ENCODE data around the gene DIP2B.

DNA sequence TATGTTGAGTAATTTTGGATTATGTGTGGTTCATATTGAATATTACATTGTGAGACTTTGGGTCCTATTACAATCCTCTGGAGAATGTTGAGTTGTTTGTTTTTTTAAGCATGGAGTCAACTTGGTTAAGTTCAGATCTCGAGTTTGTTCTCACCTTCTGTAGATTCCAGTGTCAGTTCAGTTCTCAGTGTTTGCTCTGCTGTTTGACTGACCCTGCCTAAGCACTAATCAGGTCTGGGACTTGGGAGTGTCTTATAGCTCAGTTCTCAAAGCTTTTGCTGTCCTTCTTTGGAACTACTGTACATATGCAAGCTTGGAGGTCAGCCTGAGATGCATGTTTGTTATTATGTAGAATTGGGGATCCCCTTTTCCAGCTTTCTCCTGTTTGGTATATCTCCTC is 63.1 kb downstream of the DIP2B start:
- TF ChIP-seq, protein P1, sequence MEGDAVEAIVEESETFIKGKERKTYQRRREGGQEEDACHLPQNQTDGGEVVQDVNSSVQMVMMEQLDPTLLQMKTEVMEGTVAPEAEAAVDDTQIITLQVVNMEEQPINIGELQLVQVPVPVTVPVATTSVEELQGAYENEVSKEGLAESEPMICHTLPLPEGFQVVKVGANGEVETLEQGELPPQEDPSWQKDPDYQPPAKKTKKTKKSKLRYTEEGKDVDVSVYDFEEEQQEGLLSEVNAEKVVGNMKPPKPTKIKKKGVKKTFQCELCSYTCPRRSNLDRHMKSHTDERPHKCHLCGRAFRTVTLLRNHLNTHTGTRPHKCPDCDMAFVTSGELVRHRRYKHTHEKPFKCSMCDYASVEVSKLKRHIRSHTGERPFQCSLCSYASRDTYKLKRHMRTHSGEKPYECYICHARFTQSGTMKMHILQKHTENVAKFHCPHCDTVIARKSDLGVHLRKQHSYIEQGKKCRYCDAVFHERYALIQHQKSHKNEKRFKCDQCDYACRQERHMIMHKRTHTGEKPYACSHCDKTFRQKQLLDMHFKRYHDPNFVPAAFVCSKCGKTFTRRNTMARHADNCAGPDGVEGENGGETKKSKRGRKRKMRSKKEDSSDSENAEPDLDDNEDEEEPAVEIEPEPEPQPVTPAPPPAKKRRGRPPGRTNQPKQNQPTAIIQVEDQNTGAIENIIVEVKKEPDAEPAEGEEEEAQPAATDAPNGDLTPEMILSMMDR (IDR thresholded peaks at IDR 0.05): no peak
- TF ChIP-seq POLR2A (IDR thresholded peaks at IDR 0.05): no peak
